ENCODE data around the gene SLC44A4. TPM values are rescaled to one million over a fixed set of nuclear protein-coding genes. Genes with fewer than 3 reads are reported as not detected.
"Not testable (repeated sequence)": the region's sequence is repeated elsewhere in the genome, so short reads cannot be mapped to it uniquely, and the experiment has no call there.

Gene SLC44A4
- total and polyA plus RNA-seq, 5 donors = 0.05 TPM; not detected in 4

DNA sequence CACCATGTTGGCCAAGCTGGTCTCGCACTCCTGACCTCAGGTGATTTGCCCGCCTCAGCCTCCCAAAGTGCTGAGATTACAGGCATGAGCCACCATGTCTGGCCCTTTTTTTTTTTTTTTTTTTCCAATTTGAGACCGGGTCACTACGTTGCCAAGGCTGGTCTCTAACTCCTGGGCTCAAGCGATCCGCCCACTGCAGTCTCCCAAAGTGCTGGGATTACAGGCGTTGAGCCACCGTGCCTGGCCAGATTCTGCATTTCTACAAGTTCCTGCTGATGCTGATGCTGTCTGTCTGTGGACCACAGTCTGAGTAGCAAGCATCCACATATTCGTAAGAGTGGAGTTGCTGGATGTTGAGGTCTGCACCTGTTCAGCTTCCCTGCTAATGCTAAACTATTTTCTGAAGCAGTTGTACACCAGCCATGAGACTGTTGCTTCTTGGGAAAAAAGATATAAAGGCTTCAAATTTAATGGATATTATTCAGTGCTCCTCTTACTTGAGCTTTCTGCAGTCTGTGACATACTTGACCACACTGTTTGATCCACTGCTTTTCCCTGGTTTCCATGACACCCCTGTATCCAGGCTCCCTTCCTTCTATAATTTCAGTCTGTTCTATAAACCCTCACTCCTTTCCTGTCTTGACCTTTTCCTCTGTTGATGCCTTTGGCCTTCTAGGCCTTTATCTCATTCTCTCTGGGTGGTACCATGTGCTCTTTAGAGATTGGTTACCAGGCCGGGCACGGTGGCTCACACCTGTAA is 33.2 kb upstream of the SLC44A4 start:
- no peak overlapping the region for H3K27ac ChIP-seq (ENCODE audit: low read length)
- intact Hi-C loops (cut with DNase I) = no loop called here
- no peaks in the 10 kb centered on the region for H3K4me1 ChIP-seq (ENCODE audit: control insufficient read depth, insufficient read depth, low read length)
- WGBS = 69% methylated on average over 11 of the region's 11 CpGs
- H3K4me3 ChIP-seq (ENCODE audit: low read length) = no peak overlapping the region
- DNase-seq = no peak
- H3K27me3 ChIP-seq (ENCODE audit: control insufficient read depth, insufficient read depth) = no peaks in the 10 kb centered on the region
- no peak for ATAC-seq
- no peaks in the 10 kb centered on the region for H3K9me3 ChIP-seq (ENCODE audit: control insufficient read depth, low read length)

DNA sequence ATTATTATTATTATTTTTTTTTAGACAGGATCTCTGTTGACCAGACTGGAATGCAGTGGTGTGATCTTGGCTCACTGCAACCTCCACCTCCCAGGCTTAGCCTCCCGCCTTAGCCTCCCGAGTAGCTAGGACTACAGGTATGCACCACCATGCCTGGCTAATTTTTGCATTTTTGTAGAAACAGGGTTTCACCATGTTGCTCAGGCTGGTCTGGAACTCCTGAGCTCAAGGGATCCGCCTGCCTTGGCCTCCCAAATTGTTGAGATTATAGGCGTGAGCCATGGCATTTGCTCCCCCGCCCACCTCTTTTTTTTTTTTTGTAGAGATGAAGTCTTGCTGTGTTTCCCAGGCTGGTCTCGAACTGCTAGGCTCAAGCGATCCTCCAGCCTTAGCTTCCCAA is 30.5 kb upstream of the SLC44A4 start:
- intact Hi-C loops (cut with DNase I) = loop anchor here in 2 of 4 donors (10.0 kb wide), 1 partner anchor 46 kb away; the partner anchor contains the start of genes NELFE (in 2 of the 2) and SKIC2 (in 2 of the 2)

DNA sequence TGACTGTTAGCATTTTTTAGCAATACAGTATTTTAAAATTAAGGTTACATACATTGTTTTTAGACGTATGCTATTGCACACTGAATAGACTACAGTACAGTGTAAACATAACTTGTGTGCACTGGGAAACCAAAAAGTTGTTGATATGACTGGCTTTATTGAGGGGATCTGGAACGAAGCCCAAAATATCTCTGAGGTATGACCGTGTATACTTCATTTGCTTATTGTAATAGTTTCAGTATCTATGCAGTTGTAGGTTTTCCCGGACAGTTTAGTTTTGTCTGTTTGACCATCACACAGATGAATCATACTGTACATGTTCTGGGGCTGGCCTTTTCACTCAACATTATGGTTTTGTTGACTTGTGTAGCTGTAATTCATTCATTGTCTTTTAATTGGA is 30.0 kb upstream of the SLC44A4 start:
- intact Hi-C loops (cut with DNase I) = loop anchor here in 2 of 4 donors (10.0 kb wide), 1 partner anchor 46 kb away; the partner anchor contains the start of genes NELFE (in 2 of the 2) and SKIC2 (in 2 of the 2)
- no peak for ATAC-seq

More for the DNA sequence above, 30.5 kb upstream of the SLC44A4 start:
- H3K4me1 ChIP-seq (ENCODE audit: control insufficient read depth, insufficient read depth, low read length); H3K27me3 ChIP-seq (ENCODE audit: control insufficient read depth, insufficient read depth); H3K27ac ChIP-seq (ENCODE audit: low read length); DNase-seq; H3K9me3 ChIP-seq (ENCODE audit: control insufficient read depth, low read length); ATAC-seq; H3K4me3 ChIP-seq (ENCODE audit: low read length): not testable (repeated sequence)
- 70% methylated on average over 7 of the region's 7 CpGs for WGBS

DNA sequence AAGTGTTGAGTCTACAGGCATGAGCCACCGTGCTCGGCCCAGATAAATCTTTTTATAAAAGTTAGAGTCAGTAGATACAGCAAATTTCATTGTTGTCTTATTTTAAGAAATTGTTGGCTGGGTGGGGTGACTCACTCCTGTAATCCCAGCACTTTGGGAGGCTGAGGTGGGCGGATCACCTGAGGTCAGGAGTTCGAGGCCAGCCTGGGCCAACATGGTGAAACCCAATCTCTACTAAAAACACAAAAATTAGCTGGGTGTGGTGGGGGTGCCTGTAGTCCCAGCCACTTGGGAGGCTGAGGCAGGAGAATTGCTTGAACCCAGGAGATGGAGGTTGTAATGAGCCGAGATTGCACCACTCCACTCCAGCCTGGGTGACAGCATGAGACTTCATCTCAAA is 29.5 kb upstream of the SLC44A4 start:
- not testable (repeated sequence) for H3K4me1 ChIP-seq (ENCODE audit: control insufficient read depth, insufficient read depth, low read length); H3K27ac ChIP-seq (ENCODE audit: low read length); H3K9me3 ChIP-seq (ENCODE audit: control insufficient read depth, low read length); DNase-seq; ATAC-seq; H3K27me3 ChIP-seq (ENCODE audit: control insufficient read depth, insufficient read depth); H3K4me3 ChIP-seq (ENCODE audit: low read length)
- 89% methylated on average over 5 of the region's 5 CpGs for WGBS
- intact Hi-C loops (cut with DNase I) = loop anchor here in 2 of 4 donors (10.0 kb wide), 1 partner anchor 47 kb away; the partner anchor contains the start of genes NELFE (in 2 of the 2) and SKIC2 (in 2 of the 2)

More for the DNA sequence above, 30.0 kb upstream of the SLC44A4 start:
- Histone ChIP-seq H3K27me3 (ENCODE audit: control insufficient read depth, insufficient read depth) (no peaks in the 10 kb centered on the region), H3K4me1 (ENCODE audit: control insufficient read depth, insufficient read depth, low read length) (no peaks in the 10 kb centered on the region), H3K4me3 (ENCODE audit: low read length) (no peak overlapping the region), H3K27ac (ENCODE audit: low read length) (no peak overlapping the region), H3K9me3 (ENCODE audit: control insufficient read depth, low read length) (no peaks in the 10 kb centered on the region)
- DNase-seq = no peak
- 61% methylated on average over 4 of the region's 4 CpGs for WGBS

DNA sequence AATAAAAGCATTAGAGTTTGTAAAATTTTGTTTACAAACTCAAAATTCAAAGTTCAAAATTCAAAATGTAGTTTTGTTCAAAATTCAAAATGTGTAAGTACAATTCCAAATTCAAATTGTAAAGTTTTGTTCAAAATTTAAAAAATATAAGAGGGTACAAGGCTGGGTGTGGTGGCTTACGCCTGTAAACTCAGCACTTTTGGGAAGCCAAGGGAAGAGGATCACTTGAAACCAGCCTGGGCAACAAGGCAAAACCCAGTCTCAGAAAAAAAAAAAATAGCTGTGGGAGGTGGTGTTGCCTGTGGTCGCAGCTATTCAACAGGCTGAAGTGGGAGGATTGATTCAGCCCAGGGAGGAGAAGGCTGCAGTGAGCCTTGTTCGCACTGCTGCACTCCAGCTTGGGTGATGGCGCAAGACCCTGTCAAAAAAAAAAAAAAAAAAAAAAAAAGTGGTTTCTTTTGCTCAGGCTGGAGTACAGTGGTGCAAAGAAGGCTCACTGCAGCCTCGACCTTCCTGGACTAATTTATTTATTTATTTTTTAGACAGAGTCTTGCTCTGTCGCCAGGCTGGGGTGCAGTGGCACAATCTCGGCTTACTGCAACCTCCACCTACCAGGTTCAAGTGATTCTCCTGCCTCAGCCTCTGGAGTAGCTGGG is 28.5 kb upstream of the SLC44A4 start:
- intact Hi-C loops (cut with DNase I) = loop anchor here in 2 of 4 donors (10.0 kb wide), 1 partner anchor 48 kb away; the partner anchor contains the start of genes NELFE (in 2 of the 2) and SKIC2 (in 2 of the 2)

DNA sequence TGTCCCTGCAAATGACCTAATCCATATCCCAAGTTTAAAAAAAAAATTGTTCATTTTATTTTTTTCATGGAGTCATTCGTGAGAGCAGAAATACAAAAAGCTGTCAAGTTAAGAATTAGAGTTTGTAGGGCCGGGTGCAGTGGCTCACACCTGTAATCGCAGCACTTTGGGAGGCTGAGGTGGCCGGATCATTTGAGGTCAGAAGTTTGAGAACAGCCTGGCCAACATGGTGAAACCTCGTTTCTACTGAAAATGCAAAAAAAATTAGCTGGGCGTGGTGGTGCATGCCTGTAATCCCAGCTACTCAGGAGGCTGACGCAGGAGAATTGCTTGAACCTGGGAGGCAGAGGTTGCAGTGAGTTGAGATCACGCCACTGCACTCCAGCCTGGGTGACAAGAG is 27.9 kb upstream of the SLC44A4 start:
- H3K4me3 ChIP-seq (ENCODE audit: low read length); H3K4me1 ChIP-seq (ENCODE audit: control insufficient read depth, insufficient read depth, low read length); DNase-seq; H3K9me3 ChIP-seq (ENCODE audit: control insufficient read depth, low read length); ATAC-seq; H3K27me3 ChIP-seq (ENCODE audit: control insufficient read depth, insufficient read depth); H3K27ac ChIP-seq (ENCODE audit: low read length): not testable (repeated sequence)
- WGBS = 77% methylated on average over 8 of the region's 8 CpGs
- intact Hi-C loops (cut with DNase I) = loop anchor here in 2 of 4 donors (10.0 kb wide), 1 partner anchor 48 kb away; the partner anchor contains the start of genes NELFE (in 2 of the 2) and SKIC2 (in 2 of the 2)

More for the DNA sequence above, 28.5 kb upstream of the SLC44A4 start:
- Histone ChIP-seq H3K27ac (ENCODE audit: low read length) (no peak overlapping the region), H3K9me3 (ENCODE audit: control insufficient read depth, low read length) (no peaks in the 10 kb centered on the region), H3K4me1 (ENCODE audit: control insufficient read depth, insufficient read depth, low read length) (no peaks in the 10 kb centered on the region), H3K4me3 (ENCODE audit: low read length) (no peak overlapping the region), H3K27me3 (ENCODE audit: control insufficient read depth, insufficient read depth) (no peaks in the 10 kb centered on the region)
- DNase-seq (no peak), ATAC-seq (peak in 1 of 2 donors; percentile 42)
- WGBS = 46% methylated on average over 7 of the region's 7 CpGs

DNA sequence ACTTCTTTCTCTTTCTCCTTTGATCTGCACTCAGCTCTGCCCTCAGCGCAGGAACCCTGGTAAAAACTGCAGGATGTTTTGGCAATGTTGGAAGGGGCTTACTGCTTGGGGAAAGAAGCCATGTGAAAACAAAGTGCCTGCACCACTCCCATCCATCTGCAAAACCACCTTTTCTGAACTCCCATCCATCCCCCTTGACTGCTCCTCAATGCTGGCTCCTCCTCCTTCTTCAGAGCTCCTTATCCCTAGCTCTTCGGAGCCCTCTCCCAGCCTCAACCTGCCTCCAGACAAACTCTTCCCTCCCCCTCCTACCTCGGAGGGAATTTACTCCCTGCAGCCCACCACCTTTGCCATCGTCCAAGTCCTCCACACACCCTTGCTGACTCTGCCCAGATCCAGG is 27.3 kb upstream of the SLC44A4 start:
- H3K4me1 ChIP-seq (ENCODE audit: control insufficient read depth, insufficient read depth, low read length) = no peaks in the 10 kb centered on the region
- no peak overlapping the region for H3K4me3 ChIP-seq (ENCODE audit: low read length)
- no peak for ATAC-seq
- no peaks in the 10 kb centered on the region for H3K9me3 ChIP-seq (ENCODE audit: control insufficient read depth, low read length)
- DNase-seq = no peak
- no peaks in the 10 kb centered on the region for H3K27me3 ChIP-seq (ENCODE audit: control insufficient read depth, insufficient read depth)
- H3K27ac ChIP-seq (ENCODE audit: low read length) = no peak overlapping the region
- 21% methylated on average over 4 of the region's 4 CpGs for WGBS
- intact Hi-C loops (cut with DNase I) = loop anchor here in 2 of 4 donors (10.0 kb wide), 1 partner anchor 49 kb away; the partner anchor contains the start of genes NELFE (in 2 of the 2) and SKIC2 (in 2 of the 2)

DNA sequence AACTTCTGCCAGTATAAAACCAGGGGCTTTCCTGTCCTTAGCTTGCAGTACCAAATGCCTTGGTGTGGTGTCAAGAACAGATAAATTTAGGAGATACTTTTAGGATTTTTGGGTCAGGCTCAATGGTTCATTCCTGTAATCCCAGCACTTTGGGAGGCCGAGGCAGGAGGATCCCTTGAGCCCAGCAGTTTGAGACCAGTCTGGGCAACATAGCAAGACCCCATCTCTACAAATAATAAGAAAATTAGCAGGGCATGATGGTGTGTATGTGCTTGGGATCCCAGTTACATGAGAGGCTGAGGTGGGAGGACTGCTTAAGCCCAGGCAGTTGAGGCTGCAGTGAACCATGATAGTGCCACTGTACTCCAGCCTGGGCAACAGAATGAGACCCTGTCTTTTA is 26.2 kb upstream of the SLC44A4 start:
- Histone ChIP-seq H3K4me1 (ENCODE audit: control insufficient read depth, insufficient read depth, low read length) (peaks cover 3% of the 10 kb centered on the region), H3K4me3 (ENCODE audit: low read length) (no peak overlapping the region), H3K27me3 (ENCODE audit: control insufficient read depth, insufficient read depth) (no peaks in the 10 kb centered on the region), H3K9me3 (ENCODE audit: control insufficient read depth, low read length) (no peaks in the 10 kb centered on the region), H3K27ac (ENCODE audit: low read length) (no peak overlapping the region)
- ATAC-seq (no peak), DNase-seq (no peak)
- intact Hi-C loops (cut with DNase I) = loop anchor here in 2 of 4 donors (10.0 kb wide), 1 partner anchor 50 kb away; the partner anchor contains the start of genes NELFE (in 2 of the 2) and SKIC2 (in 2 of the 2)
- WGBS = 87% methylated on average over 1 of the region's 1 CpG

DNA sequence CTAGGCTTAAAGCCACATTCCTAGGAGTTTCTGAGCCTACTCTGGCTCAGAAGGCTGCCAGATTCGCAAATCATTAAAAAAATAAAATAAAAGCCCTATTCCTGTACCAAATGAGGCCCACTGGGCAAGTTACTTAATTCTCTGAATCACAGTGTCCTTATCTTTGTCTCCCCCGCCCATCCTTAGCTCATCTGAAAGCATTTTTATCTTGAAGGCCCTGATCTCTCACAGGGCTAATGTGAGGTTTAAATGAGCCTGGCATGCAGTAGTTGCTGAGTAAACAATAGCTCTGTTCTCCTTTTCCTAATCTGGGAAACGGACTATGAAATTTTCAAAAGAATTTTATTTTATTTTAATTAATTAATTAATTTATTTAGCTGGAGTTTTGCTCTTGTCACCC is 25.2 kb upstream of the SLC44A4 start:
- DNase-seq = no peak
- Histone ChIP-seq H3K9me3 (ENCODE audit: control insufficient read depth, low read length) (no peaks in the 10 kb centered on the region), H3K27me3 (ENCODE audit: control insufficient read depth, insufficient read depth) (no peaks in the 10 kb centered on the region), H3K4me3 (ENCODE audit: low read length) (no peak overlapping the region), H3K4me1 (ENCODE audit: control insufficient read depth, insufficient read depth, low read length) (peaks cover 6% of the 10 kb centered on the region), H3K27ac (ENCODE audit: low read length) (no peak overlapping the region)
- intact Hi-C loops (cut with DNase I) = loop anchor here in 3 of 4 donors (5.0 to 10.0 kb wide), 2 partner anchors 51 to 53 kb away; partner anchors contain the start of genes NELFE (in 3 of the 3) and SKIC2 (in 3 of the 3)
- 64% methylated on average over 3 of the region's 3 CpGs for WGBS
- no peak for ATAC-seq

DNA sequence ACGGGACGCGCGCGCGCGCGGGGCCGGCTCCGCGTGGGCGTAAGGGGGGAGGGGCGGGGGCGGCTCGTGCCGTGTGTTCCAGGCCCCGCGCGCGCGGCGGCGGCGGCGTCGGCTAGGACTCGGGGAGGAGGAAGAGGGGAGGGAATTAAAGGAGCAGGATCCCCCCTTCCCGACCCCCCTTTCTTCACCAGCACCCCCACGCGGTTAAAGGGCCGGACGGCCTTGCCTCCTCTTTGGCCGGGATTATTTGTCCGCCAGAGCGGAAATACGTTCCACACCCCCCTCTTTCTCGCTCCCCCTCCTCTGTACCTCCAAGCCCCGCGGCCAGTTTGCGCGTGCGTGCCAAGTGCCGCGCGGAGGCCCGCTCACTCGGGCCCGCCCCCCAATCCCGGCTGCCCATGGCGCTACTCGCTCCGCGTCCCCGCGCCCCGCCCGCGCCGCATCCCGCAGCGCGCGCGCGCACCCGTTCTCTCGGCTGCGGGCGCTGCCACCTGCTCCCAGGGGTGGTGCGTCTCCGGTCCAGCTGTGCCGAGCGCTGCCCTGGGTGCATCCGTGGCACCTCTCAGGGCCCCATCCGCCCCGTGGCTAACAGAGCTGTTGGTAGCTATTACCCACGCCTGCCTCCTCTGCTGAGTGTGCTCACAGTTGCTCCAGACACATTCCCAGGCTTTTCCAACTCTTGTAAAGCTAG is 23.3 kb upstream of the SLC44A4 start, which contains the start of gene ZBTB12:
ZBTB12 (minus strand) TSS at position 134 of the 691 bp plus-strand sequence. CDS start 781 bp downstream, outside the sequence.
- Histone ChIP-seq H3K27ac (ENCODE audit: low read length) (peak within 1 kb of the TSS; percentile 78), H3K9me3 (ENCODE audit: control insufficient read depth, low read length) (no peaks in the 10 kb centered on the region), H3K4me1 (ENCODE audit: control insufficient read depth, insufficient read depth, low read length) (peaks cover 9% of the 10 kb centered on the region), H3K4me3 (ENCODE audit: low read length) (peak within 1 kb of the TSS; percentile 78), H3K27me3 (ENCODE audit: control insufficient read depth, insufficient read depth) (no peaks in the 10 kb centered on the region)
- ATAC-seq (peak; percentile 82 to 89), DNase-seq (peak; percentile 91 to 97 (median 96))
- intact Hi-C loops (cut with DNase I) = loop anchor here in 3 of 4 donors (5.0 to 10.0 kb wide), 2 partner anchors 53 to 55 kb away; partner anchors contain the start of genes NELFE (in 3 of the 3) and SKIC2 (in 3 of the 3)
- under 1% methylated on average over 76 of the region's 77 CpGs for WGBS

Data from right cardiac atrium (tissue), 5 donors.